ENCODE data around the gene CACNA1D. TPM values are rescaled to one million over a fixed set of nuclear protein-coding genes. Genes with fewer than 3 reads are reported as not detected.

Gene CACNA1D
- total RNA-seq, 1 experiment from 2014 or later = 0.12 TPM

- peak; percentile 73 for DNase-seq (ENCODE audit: low read depth)
Observed at GRCh38 chr3:53806182-53807116, 312.0 kb downstream of the CACNA1D start.

- no peak for DNase-seq (ENCODE audit: low read depth)
Observed at GRCh38 chr3:53807117-53807810, 312.9 kb downstream of the CACNA1D start.

GRCh38 chr3:53808496-53808895, 314.1 kb downstream of the CACNA1D start:
- DNase-seq (ENCODE audit: low read depth) = no peak

- no peak for DNase-seq (ENCODE audit: low read depth)
Observed at GRCh38 chr3:53809267-53809666, 314.9 kb downstream of the CACNA1D start.

- DNase-seq (ENCODE audit: low read depth) = no peak
Observed at GRCh38 chr3:53809764-53810400, 315.5 kb downstream of the CACNA1D start.

GRCh38 chr3:53811143-53811927, 316.9 kb downstream of the CACNA1D start:
- DNase-seq (ENCODE audit: low read depth) = no peak

- no peak for DNase-seq (ENCODE audit: low read depth)
Observed at GRCh38 chr3:53812434-53812833, 318.0 kb downstream of the CACNA1D start.

- no peak for DNase-seq (ENCODE audit: low read depth)
Observed at GRCh38 chr3:53813229-53813628, 318.8 kb downstream of the CACNA1D start.

GRCh38 chr3:53813876-53814275, 319.5 kb downstream of the CACNA1D start:
- DNase-seq (ENCODE audit: low read depth) = no peak

- DNase-seq (ENCODE audit: low read depth) = no peak
Observed at GRCh38 chr3:53815067-53815466, 320.7 kb downstream of the CACNA1D start.

- no peak for DNase-seq (ENCODE audit: low read depth)
Observed at GRCh38 chr3:53815651-53816050, 321.2 kb downstream of the CACNA1D start.

GRCh38 chr3:53816425-53816824, 322.0 kb downstream of the CACNA1D start:
- DNase-seq (ENCODE audit: low read depth) = no peak

- DNase-seq (ENCODE audit: low read depth) = no peak
Observed at GRCh38 chr3:53817211-53817610, 322.8 kb downstream of the CACNA1D start.

- no peak for DNase-seq (ENCODE audit: low read depth)
Observed at GRCh38 chr3:53817809-53818208, 323.4 kb downstream of the CACNA1D start.

- DNase-seq (ENCODE audit: low read depth) = no peak
Observed at GRCh38 chr3:53818221-53819162, 324.1 kb downstream of the CACNA1D start.

GRCh38 chr3:53819163-53819868, 324.9 kb downstream of the CACNA1D start:
- no peak for DNase-seq (ENCODE audit: low read depth)

GRCh38 chr3:53820084-53820483, 325.7 kb downstream of the CACNA1D start:
- no peak for DNase-seq (ENCODE audit: low read depth)

GRCh38 chr3:53820756-53821580, 326.6 kb downstream of the CACNA1D start:
- no peak for DNase-seq (ENCODE audit: low read depth)

GRCh38 chr3:53821631-53822121, 327.3 kb downstream of the CACNA1D start:
- peak; percentile 39 for DNase-seq (ENCODE audit: low read depth)

All from RPMI7951 (cell line).